ENCODE measurements around the gene SEC24C.

SEC24C gene

DNA sequence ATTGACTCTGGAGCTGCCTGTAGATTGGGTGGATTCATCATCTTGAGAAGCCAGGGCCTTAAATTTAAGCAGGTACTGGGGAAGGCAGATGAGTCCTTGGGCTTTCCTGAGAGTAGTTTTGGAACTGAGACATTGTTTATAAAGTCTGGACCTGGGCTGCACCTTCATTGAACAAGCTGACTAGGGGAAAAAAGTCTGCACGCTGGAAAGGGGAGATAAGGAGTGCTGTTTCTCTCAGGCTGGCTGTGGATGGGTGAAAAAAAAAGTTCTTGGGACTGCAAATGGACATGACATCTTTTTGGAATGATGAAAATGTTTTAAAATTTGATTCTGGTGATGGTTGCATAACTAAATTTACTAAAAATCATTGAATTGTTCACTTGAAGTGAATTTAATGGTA, 12.0 kb downstream of the SEC24C start:
- no peak overlapping the region for H3K4me3 ChIP-seq (replicated peaks; ENCODE audit: insufficient read depth, low read length)
- no peak for DNase-seq (ENCODE audit: low read depth in 1 of 2, low spot score in 1 of 2)
- TF ChIP-seq, protein P1, sequence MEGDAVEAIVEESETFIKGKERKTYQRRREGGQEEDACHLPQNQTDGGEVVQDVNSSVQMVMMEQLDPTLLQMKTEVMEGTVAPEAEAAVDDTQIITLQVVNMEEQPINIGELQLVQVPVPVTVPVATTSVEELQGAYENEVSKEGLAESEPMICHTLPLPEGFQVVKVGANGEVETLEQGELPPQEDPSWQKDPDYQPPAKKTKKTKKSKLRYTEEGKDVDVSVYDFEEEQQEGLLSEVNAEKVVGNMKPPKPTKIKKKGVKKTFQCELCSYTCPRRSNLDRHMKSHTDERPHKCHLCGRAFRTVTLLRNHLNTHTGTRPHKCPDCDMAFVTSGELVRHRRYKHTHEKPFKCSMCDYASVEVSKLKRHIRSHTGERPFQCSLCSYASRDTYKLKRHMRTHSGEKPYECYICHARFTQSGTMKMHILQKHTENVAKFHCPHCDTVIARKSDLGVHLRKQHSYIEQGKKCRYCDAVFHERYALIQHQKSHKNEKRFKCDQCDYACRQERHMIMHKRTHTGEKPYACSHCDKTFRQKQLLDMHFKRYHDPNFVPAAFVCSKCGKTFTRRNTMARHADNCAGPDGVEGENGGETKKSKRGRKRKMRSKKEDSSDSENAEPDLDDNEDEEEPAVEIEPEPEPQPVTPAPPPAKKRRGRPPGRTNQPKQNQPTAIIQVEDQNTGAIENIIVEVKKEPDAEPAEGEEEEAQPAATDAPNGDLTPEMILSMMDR (IDR thresholded peaks at IDR 0.05; ENCODE audit: insufficient read depth, low read length) = no peak
- TF ChIP-seq GABPA (IDR thresholded peaks at IDR 0.05; ENCODE audit: low read depth) (no peak), SPI1 (IDR thresholded peaks at IDR 0.05; ENCODE audit: borderline replicate concordance, low read depth) (no peak), POLR2AphosphoS5 (IDR thresholded peaks at IDR 0.05; ENCODE audit: low read depth) (no peak)
- TF ChIP-seq, protein P2, sequence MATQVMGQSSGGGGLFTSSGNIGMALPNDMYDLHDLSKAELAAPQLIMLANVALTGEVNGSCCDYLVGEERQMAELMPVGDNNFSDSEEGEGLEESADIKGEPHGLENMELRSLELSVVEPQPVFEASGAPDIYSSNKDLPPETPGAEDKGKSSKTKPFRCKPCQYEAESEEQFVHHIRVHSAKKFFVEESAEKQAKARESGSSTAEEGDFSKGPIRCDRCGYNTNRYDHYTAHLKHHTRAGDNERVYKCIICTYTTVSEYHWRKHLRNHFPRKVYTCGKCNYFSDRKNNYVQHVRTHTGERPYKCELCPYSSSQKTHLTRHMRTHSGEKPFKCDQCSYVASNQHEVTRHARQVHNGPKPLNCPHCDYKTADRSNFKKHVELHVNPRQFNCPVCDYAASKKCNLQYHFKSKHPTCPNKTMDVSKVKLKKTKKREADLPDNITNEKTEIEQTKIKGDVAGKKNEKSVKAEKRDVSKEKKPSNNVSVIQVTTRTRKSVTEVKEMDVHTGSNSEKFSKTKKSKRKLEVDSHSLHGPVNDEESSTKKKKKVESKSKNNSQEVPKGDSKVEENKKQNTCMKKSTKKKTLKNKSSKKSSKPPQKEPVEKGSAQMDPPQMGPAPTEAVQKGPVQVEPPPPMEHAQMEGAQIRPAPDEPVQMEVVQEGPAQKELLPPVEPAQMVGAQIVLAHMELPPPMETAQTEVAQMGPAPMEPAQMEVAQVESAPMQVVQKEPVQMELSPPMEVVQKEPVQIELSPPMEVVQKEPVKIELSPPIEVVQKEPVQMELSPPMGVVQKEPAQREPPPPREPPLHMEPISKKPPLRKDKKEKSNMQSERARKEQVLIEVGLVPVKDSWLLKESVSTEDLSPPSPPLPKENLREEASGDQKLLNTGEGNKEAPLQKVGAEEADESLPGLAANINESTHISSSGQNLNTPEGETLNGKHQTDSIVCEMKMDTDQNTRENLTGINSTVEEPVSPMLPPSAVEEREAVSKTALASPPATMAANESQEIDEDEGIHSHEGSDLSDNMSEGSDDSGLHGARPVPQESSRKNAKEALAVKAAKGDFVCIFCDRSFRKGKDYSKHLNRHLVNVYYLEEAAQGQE (IDR thresholded peaks at IDR 0.05; ENCODE audit: insufficient replicate concordance, low read depth) = no peak
- H3K27me3 ChIP-seq (ENCODE audit: insufficient read depth, poor library complexity, severe bottlenecking) = no peaks in the 10 kb centered on the region
- no peak overlapping the region for H3K27ac ChIP-seq (replicated peaks)

DNA sequence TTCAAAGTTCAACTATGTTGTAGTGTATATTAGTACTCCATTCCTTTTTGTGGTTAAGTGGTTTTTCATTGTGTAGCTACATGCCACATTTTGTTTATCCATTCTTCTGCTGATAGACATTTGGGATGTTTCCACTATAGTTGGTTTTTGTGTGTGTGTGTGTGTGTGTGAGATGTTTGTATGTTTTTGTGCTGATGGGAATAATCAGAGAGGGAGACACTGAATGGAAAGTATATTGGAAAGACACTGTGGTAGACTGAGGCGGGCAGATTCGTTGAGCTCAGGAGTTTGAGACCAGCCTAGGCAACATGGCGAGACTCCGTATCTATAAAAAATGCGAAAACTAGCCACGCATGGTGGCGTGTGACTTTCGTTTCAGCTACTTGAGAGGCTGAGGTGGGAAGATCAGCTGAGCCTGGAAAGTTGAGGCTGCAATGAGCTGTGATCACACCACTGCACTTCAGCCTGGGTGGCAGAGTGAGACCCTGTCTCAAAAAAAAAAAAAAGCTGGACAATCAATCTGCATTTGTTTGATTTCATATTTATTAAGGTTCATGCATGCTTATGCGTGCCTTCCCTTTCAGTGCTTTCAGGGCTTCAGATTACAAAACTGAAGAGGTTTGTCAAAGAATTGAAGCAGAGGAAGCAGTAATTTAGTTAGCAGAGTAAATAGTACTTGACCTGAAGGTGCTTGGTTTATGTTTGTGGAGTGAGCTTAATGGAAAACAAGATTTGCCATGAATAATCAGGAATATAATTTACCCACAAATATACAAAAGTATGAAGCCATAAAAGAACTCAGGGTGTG, 14.7 kb downstream of the SEC24C start:
- Histone ChIP-seq H3K27ac (replicated peaks) (no peak overlapping the region), H3K27me3 (ENCODE audit: insufficient read depth, poor library complexity, severe bottlenecking) (no peaks in the 10 kb centered on the region), H3K4me3 (replicated peaks; ENCODE audit: insufficient read depth, low read length) (no peak overlapping the region)
- TF ChIP-seq GABPA (IDR thresholded peaks at IDR 0.05; ENCODE audit: low read depth) = no peak
- TF ChIP-seq, protein P2 (IDR thresholded peaks at IDR 0.05; ENCODE audit: insufficient replicate concordance, low read depth) = no peak
- no peak for TF ChIP-seq POLR2AphosphoS5 (IDR thresholded peaks at IDR 0.05; ENCODE audit: low read depth)
- TF ChIP-seq, protein P1 (IDR thresholded peaks at IDR 0.05; ENCODE audit: insufficient read depth, low read length) = no peak
- no peak for TF ChIP-seq SPI1 (IDR thresholded peaks at IDR 0.05; ENCODE audit: borderline replicate concordance, low read depth)
- no peak for DNase-seq (ENCODE audit: low read depth in 1 of 2, low spot score in 1 of 2)

DNA sequence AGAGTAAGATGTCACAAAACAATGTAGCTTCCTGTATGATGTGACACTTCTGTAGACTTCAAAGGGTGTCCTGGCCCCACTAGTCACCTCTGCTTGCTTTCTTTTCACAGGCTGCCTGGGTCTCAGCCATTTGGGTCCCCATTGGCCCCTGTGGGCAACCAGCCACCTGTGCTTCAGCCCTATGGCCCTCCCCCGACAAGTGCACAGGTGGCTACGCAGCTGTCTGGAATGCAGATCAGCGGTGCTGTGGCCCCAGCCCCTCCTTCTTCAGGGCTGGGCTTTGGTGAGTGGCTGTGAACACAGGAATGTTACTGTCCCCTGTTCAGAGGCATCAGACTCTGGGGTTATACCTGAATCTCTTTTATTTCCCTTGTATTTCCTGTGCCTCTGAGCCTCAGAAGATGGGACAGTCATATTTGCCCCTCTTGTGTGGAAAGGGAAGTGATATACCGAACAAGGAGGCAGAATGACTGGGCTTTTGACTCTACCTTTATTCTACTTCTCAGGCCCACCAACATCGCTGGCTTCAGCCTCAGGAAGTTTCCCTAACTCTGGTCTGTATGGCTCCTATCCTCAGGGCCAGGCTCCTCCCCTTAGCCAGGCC, 15.4 kb downstream of the SEC24C start:
- TF ChIP-seq, protein P1 (IDR thresholded peaks at IDR 0.05; ENCODE audit: insufficient read depth, low read length) = no peak
- no peak for TF ChIP-seq POLR2AphosphoS5 (IDR thresholded peaks at IDR 0.05; ENCODE audit: low read depth)
- TF ChIP-seq GABPA (IDR thresholded peaks at IDR 0.05; ENCODE audit: low read depth) = no peak
- TF ChIP-seq, protein P2 (IDR thresholded peaks at IDR 0.05; ENCODE audit: insufficient replicate concordance, low read depth) = no peak
- no peak for TF ChIP-seq SPI1 (IDR thresholded peaks at IDR 0.05; ENCODE audit: borderline replicate concordance, low read depth)
- Histone ChIP-seq H3K27ac (replicated peaks) (no peak overlapping the region), H3K27me3 (ENCODE audit: insufficient read depth, poor library complexity, severe bottlenecking) (no peaks in the 10 kb centered on the region), H3K4me3 (replicated peaks; ENCODE audit: insufficient read depth, low read length) (no peak overlapping the region)
- no peak for DNase-seq (ENCODE audit: low read depth in 1 of 2, low spot score in 1 of 2)

Measured in HL-60 (cell line).